ENCODE measurements around the gene MATN4. TPM values are rescaled to one million over a fixed set of nuclear protein-coding genes. Genes with fewer than 3 reads are reported as not detected.

Gene MATN4
- total RNA-seq, 1 donor from 2014 or later = 0.26 TPM

GRCh38 chr20:45350217-45350616 lies 42.1 kb upstream of the MATN4 start:
- DNase-seq (ENCODE audit: low read depth) (no peak), FAIRE-seq (no peak)
- H3K27me3 ChIP-seq (ENCODE audit: control insufficient read depth, insufficient read depth, low read length) = no peaks in the 10 kb centered on the region
- H3K36me3 ChIP-seq (ENCODE audit: control insufficient read depth, insufficient read depth, low read length) = no peaks in the 10 kb centered on the region
- no peak overlapping the region for H3K4me3 ChIP-seq (ENCODE audit: low read depth, low read length)
- TF ChIP-seq CTCF (IDR thresholded peaks at IDR 0.05; ENCODE audit: insufficient read depth, low read length, severe bottlenecking) = no peak

- Histone ChIP-seq H3K27me3 (ENCODE audit: control insufficient read depth, insufficient read depth, low read length) (no peaks in the 10 kb centered on the region), H3K4me3 (ENCODE audit: low read depth, low read length) (peak within 1 kb of the TSS; percentile 97), H3K36me3 (ENCODE audit: control insufficient read depth, insufficient read depth, low read length) (peaks cover 2% of the 10 kb centered on the region)
- DNase-seq (ENCODE audit: low read depth) = peak; percentile 61
- no peak for TF ChIP-seq CTCF (IDR thresholded peaks at IDR 0.05; ENCODE audit: insufficient read depth, low read length, severe bottlenecking)
- no peak for FAIRE-seq
Measured at GRCh38 chr20:45347936-45348778, 40.1 kb upstream of the MATN4 start, which contains the start of gene SDC4. SDC4 (minus strand) TSS chr20:45348424; CDS start chr20:45348384, 40 bp downstream.

GRCh38 chr20:45347297-45347935 lies 39.3 kb upstream of the MATN4 start:
- FAIRE-seq (no peak), DNase-seq (ENCODE audit: low read depth) (no peak)
- Histone ChIP-seq H3K4me3 (ENCODE audit: low read depth, low read length) (peak overlapping the region; percentile 97), H3K36me3 (ENCODE audit: control insufficient read depth, insufficient read depth, low read length) (peaks cover 3% of the 10 kb centered on the region), H3K27me3 (ENCODE audit: control insufficient read depth, insufficient read depth, low read length) (no peaks in the 10 kb centered on the region)
- TF ChIP-seq CTCF (IDR thresholded peaks at IDR 0.05; ENCODE audit: insufficient read depth, low read length, severe bottlenecking) = no peak

- FAIRE-seq = no peak
- no peak for TF ChIP-seq CTCF (IDR thresholded peaks at IDR 0.05; ENCODE audit: insufficient read depth, low read length, severe bottlenecking)
- peak overlapping the region; percentile 97 for H3K4me3 ChIP-seq (ENCODE audit: low read depth, low read length)
- H3K36me3 ChIP-seq (ENCODE audit: control insufficient read depth, insufficient read depth, low read length) = peaks cover 3% of the 10 kb centered on the region
- no peaks in the 10 kb centered on the region for H3K27me3 ChIP-seq (ENCODE audit: control insufficient read depth, insufficient read depth, low read length)
- no peak for DNase-seq (ENCODE audit: low read depth)
Measured at GRCh38 chr20:45346851-45347250, 38.8 kb upstream of the MATN4 start.

GRCh38 chr20:45346291-45346718 lies 38.2 kb upstream of the MATN4 start:
- Histone ChIP-seq H3K36me3 (ENCODE audit: control insufficient read depth, insufficient read depth, low read length) (peaks cover 3% of the 10 kb centered on the region), H3K27me3 (ENCODE audit: control insufficient read depth, insufficient read depth, low read length) (no peaks in the 10 kb centered on the region), H3K4me3 (ENCODE audit: low read depth, low read length) (peak overlapping the region; percentile 97)
- DNase-seq (ENCODE audit: low read depth) (no peak), FAIRE-seq (no peak)
- no peak for TF ChIP-seq CTCF (IDR thresholded peaks at IDR 0.05; ENCODE audit: insufficient read depth, low read length, severe bottlenecking)

Data from bronchial epithelial cell (primary cell).